Adrenal gland (tissue), 12 donors: ENCODE results near the gene SSPN. TPM values are rescaled to one million over a fixed set of nuclear protein-coding genes. Genes with fewer than 3 reads are reported as not detected.

Experiments used
- DNase-seq, 7 donors: peaks; one replicate each; pipeline ENCODE4 v3.0.0-alpha.2; 2019 to 2020
- H3K27ac ChIP-seq, 5 donors: fragments of 200-600 bp; sonication (generic) in 4 of 5; 1 replicate in 3 of 5; 2 replicates in 2 of 5; pipeline versions ENCODE4 v1.5.1 to v1.8.0; 2016 to 2020; ENCODE audit warnings: mild to moderate bottlenecking in 1 of 5
- H3K27me3 ChIP-seq: fragments of 200-600 bp; 2 replicates; pipeline ENCODE4 v1.8.0; 2021
- H3K36me3 ChIP-seq, 2 donors: fragments of 200-600 bp; replicated peaks in 1 of 2; 1 replicate in 1 of 2; 2 replicates in 1 of 2; pipeline versions ENCODE4 v1.5.1 to v1.8.0; 2018 to 2022
- H3K4me1 ChIP-seq, 2 donors: fragments of 200-600 bp; replicated peaks in 1 of 2; 1 replicate in 1 of 2; 2 replicates in 1 of 2; pipeline versions ENCODE4 v1.5.1 to v1.8.0; 2018 to 2021
- H3K4me3 ChIP-seq, 4 donors: fragments of 200-600 bp; sonication (generic) in 3 of 4; one replicate each; pipeline ENCODE4 v1.5.1; 2016 to 2018
- H3K9me3 ChIP-seq, 3 donors: fragments of 200-600 bp; sonication (generic) in 1 of 3; replicated peaks in 1 of 3; 1 replicate in 2 of 3; 2 replicates in 1 of 3; pipeline versions ENCODE4 v1.5.1 to v1.8.0; 2016 to 2021
- CTCF ChIP-seq, 6 experiments: fragments of 450-650 bp in 4 of 6; fragments of 200-600 bp in 2 of 6; sonication (generic) in 1 of 6; IDR thresholded peaks; 1 replicate in 5 of 6; 2 replicates in 1 of 6; pipeline versions ENCODE4 v1.5.1 to v1.8.0; 2016 to 2021; ENCODE audit warnings: antibody characterized with exemption in 6 of 6, mild to moderate bottlenecking in 2 of 6, moderate library complexity in 1 of 6
- POLR2A ChIP-seq, 2 donors: fragments of 450-650 bp; IDR thresholded peaks; one replicate each; pipeline ENCODE4 v1.6.1; 2017; ENCODE audit warnings: antibody characterized with exemption in 2 of 2, mild to moderate bottlenecking in 2 of 2, moderate library complexity in 1 of 2
- WGBS, 4 donors: extraction: QIAGEN DNeasy Blood & Tissue Kit in 2 of 4; methylation state at CpG; one replicate each; pipeline versions ENCODE4 v1.1.5 to v1.1.7; 2013 to 2017; 5-methylcytosine and 5-hydroxymethylcytosine counted together
- intact Hi-C, 2 donors: fragments of 100-400 bp; cut with DNase I; formaldehyde crosslinking; loops; one replicate each; pipeline versions ENCODE4 v1.14.1 to v1.15.0; 2022 to 2023
- polyA plus RNA-seq, 3 donors: library from polyadenylated mRNA; stranded (reverse); fragments of 200-250 nt in 2 of 3; fragments of 350-450 nt in 1 of 3; fragmentation: Illumina TruSeq in 1 of 3; extraction: RNeasy Lipid Tissue Mini Kit (QIAGEN cat#74804) in 1 of 3; gene quantifications; one replicate each; pipeline ENCODE4 v1.2.3, GENCODE V29; 2013 to 2014
- total RNA-seq, 9 donors: library from RNA; depleted of rRNA in 4 of 9; stranded (reverse); fragments of >200 nt in 4 of 9; fragments of 120-200 nt in 1 of 9; fragmentation: NEBNext Ultra II Directional in 1 of 9; extraction: Animal tissue kit (Norgen Biotek cat#: 25700) in 1 of 9; gene quantifications; one replicate each; pipeline versions ENCODE4 v1.1.0 to v1.2.4, GENCODE V29; 2013 to 2023
- donor health status: healthy with polysubstance abuse.
- donor health status: Bipolar disorder and iron deficiency.
- donor health status: DM: yes; HTN: yes; CAD: no.
- donor health status: DM: no; HTN: no; CAD: no.
- donor health status: DM: no; HTN: no; CAD: no.
- donor health status: DM: yes; HTN: yes; CAD: no.

SSPN gene
- total and polyA plus RNA-seq, 12 donors: 3.3 to 47.8 (median 13.9) TPM

- H3K4me3 ChIP-seq: no peak overlapping the region
- no peak for DNase-seq
- H3K4me1 ChIP-seq: no peaks in the 10 kb centered on the region
- 54 to 68% (median 62%) methylated on average over 6 of the region's 6 CpGs for WGBS, 4 donors
- H3K9me3 ChIP-seq: no peaks in the 10 kb centered on the region
- no peaks in the 10 kb centered on the region for H3K27me3 ChIP-seq
- H3K36me3 ChIP-seq: no peaks in the 10 kb centered on the region
- no peak overlapping the region for H3K27ac ChIP-seq
- intact Hi-C loops: no loop called here
- TF ChIP-seq CTCF (IDR thresholded peaks at IDR 0.05) (no peak), POLR2A (IDR thresholded peaks at IDR 0.05) (no peak)
Observed at GRCh38 chr12:26245175-26245942, 50.0 kb downstream of the SSPN start.

- Histone ChIP-seq H3K9me3 (no peaks in the 10 kb centered on the region), H3K4me1 (no peaks in the 10 kb centered on the region), H3K27me3 (no peaks in the 10 kb centered on the region), H3K4me3 (no peak overlapping the region), H3K27ac (no peak overlapping the region), H3K36me3 (no peaks in the 10 kb centered on the region)
- intact Hi-C loops: no loop called here
- 90 to 97% (median 93%) methylated on average over 4 of the region's 4 CpGs for WGBS, 4 donors
- DNase-seq: no peak
- TF ChIP-seq CTCF (IDR thresholded peaks at IDR 0.05): no peak
- no peak for TF ChIP-seq POLR2A (IDR thresholded peaks at IDR 0.05)
Observed at GRCh38 chr12:26246483-26247164, 51.3 kb downstream of the SSPN start.

GRCh38 chr12:26247873-26248272, 52.5 kb downstream of the SSPN start:
- no peak overlapping the region for H3K27ac ChIP-seq
- DNase-seq: no peak

More at GRCh38 chr12:26247873-26248272, 52.5 kb downstream of the SSPN start:
- H3K9me3 ChIP-seq: no peaks in the 10 kb centered on the region
- no peaks in the 10 kb centered on the region for H3K36me3 ChIP-seq
- H3K4me3 ChIP-seq: no peak overlapping the region
- WGBS, 4 donors: 58 to 66% (median 61%) methylated on average over 4 of the region's 4 CpGs
- no peaks in the 10 kb centered on the region for H3K27me3 ChIP-seq
- no peaks in the 10 kb centered on the region for H3K4me1 ChIP-seq
- intact Hi-C loops: no loop called here
- TF ChIP-seq CTCF (IDR thresholded peaks at IDR 0.05) (no peak), POLR2A (IDR thresholded peaks at IDR 0.05) (no peak)
